GM21367 (cell line): Measurements from ENCODE around the gene WWP2.
"Not testable (repeated sequence)": the region's sequence is repeated elsewhere in the genome, so short reads cannot be mapped to it uniquely, and the experiment has no call there.

ENCODE experiments used
- ATAC-seq: cut with Tn5 transposase; IDR thresholded peaks from one replicate; pipeline ENCODE4 v1.9.1; 2021; ENCODE audit not compliant: unreplicated experiment

WWP2 gene

DNA sequence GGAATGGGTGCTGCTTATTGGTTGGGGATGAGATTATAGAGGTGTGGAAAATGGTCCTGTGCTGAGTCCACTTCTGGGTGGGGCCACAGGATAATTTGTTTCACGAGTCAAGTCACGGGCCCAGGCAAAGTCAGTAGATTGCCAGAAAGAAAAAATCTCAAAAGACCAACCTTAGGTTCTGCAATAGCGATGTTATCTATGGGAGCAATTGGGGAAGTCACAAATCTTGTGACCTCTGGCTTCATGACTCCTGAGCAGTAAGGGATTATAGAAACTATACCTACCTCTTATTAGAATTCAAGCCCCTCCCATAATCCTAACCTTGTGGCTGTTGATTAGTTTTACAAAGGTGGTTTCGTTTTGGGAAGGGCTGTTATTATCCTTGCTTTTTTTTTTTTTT is 31.4 kb downstream of the WWP2 start:
- ATAC-seq = no peak

DNA sequence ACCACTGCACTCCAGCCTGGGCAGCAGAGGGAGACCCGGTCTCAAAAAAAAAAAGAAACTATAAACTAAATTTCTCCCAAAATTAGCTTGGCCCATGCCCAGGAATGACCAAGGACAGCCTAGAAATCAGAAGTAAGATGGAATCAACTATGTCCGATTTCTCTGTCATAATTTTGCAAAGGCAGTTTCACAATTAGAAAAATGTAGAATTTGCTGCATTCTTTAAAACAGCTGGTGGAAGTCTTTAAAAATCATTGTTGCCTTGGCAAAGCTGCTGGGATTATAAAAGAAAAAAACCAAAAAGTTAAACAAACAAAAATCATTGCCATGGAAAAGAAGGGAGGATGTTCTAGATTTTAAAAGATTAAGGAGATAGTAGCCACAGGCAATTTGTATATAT is 32.4 kb downstream of the WWP2 start:
- ATAC-seq = no peak

DNA sequence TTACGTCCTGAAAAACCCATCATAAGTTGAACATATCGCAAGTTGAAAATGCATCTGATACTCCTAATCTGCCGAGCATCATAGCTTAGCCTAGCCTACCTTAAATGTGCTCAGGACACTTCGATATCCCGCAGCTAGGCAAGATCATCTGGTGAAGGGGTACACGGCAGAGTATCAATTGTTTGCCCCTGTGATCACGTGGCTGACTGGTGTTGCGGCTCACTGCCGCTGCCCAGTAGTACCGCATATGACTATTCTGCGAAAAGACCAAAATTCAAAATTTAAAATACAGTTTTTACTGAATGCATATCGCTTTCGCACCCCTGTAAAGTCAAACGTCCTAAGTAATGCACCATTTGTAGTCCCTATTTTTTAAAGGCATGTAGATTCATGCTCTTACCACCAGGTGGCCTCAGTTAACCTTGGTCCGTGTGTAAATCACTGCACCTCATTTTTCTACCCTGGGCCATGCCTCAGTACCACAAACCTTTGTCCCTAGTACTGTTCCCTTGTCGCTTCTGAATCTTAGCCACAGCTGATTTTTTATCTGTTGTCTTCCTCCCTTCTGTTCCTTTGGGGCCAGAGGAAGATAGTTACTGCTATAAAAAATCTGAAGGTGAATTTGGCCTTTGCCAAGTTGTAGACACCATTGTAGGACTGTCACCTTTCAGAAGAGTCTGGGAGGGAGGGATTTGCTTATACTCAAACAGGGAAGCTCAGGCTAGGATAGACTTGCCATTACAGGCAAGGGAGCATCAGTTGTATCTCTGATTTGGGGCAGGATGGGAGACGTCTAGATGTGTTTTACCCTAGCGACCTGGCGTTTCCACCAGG is 34.4 kb downstream of the WWP2 start:
- ATAC-seq = no peak

DNA sequence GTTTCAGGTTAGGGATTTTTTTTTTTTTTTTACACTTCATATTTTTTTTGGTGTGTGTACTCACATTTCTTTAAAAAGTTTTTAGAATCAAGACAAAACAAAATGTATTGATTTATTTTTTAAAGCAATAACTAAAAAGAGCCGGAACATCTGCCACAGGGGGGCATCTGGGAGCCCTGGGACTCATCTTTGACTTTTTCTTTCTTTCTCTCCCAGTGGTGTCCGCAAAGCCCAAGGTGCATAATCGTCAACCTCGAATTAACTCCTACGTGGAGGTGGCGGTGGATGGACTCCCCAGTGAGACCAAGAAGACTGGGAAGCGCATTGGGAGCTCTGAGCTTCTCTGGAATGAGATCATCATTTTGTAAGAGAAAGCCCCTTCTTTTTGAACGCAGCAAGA is 36.3 kb downstream of the WWP2 start:
- no peak for ATAC-seq

DNA sequence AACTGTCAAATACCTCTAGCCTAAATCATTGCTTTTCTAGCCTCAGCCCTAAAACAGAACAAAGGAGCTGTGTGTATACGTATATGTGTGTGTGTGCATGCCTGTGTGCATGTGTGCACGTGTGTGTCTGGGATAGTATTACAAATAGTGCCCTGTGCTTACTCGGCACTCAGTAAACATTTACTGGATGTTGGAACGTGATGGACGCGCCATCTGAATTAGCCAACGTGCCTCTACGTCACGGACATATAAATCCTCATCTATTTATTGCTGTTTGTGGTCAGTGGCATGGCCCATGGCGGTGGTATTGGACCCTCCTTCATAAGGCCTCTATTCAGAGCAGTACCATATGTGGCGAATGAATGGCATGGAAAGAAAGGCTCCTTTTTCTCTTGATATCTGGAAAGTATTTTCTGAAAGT is 37.5 kb downstream of the WWP2 start:
- no peak for ATAC-seq

DNA sequence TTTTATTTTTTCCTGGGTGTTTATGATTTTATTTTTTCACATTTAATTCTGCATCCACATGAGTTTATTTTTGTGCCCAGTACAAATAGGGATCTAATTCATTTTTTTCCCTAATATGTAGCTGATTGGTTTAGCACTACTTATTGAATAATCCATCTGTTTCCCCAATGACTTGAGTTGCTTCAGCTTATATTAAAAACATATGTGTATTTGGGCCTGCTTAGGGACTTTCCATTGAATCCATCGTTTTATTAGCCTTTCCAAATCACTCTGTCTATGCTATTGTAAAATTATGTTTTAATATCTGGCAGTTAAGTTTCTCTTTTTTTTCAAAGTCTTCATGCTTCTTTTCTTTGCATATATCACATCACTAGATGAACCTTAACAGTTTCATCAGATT is 42.2 kb downstream of the WWP2 start:
- ATAC-seq = no peak

DNA sequence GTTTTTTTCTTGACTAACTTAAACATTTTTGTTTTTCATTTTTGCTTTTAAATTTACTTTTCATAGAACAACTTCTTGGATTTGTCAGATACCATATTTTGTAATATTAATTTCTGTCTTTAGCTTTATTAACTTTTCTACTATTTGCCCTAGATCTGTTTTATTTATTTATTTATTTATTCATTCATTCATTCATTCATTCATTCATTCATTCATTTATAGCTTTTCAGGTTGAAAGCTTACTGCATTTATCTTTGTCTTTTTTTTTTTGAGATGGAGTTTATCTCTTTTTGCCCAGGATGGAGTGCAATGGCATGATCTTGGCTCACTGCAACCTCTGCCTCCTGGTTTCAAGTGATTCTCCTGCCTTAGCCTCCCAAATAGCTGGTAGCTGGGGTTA is 44.6 kb downstream of the WWP2 start:
- ATAC-seq = not testable (repeated sequence)

DNA sequence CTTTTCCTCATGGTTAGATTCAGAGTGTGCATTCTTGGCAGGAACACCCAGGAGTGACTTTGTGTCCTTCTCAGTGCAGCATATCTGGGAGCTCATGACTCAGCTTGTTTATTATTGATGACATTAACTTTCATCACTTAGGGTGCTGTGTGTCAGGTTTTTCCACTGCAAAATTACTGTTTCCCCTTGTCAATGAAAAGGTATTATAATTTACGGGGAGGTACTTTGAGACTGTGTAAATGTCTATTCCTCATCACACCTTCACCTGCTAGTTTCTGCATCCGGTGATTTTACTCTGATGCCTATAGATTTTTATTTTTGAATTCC is 50.5 kb downstream of the WWP2 start:
- no peak for ATAC-seq

DNA sequence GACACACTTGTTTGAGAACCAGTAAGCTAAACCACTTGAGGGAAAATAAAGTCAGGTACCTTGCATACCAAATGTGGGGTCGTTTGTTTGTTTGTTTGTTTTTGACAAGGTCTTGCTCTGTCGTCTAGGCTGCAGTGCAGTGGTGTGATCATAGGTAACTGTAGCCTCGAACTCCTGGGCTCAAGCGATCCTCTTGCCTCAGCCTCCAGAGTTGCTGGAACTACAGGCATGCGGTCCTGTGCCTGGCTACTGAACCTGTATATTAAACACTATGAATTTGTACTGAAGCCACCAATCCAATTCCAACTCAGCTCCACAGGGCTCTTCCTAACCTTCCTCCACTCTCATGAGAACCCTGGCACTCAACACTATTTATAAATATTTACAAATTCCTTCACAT is 51.9 kb downstream of the WWP2 start:
- no peak for ATAC-seq

DNA sequence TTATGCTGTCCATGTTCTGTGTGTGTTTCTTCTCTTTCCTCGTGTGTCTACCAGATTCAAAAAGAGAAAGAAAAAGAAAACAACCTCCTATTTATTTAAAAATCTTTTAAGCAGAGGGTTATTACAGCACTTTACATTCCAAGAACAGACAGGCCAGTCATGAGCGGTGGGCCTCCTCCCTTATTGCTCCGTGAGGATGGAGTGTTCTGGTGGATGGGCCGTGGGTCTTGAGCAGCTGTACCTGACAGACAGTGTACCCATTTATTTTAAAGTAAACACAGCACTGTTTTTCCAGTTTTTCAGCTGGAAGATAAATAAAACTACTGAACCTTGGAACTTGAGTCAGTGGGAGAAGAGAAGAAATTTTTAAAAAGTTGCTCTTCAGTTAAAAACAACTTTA is 52.4 kb downstream of the WWP2 start:
- ATAC-seq = no peak

DNA sequence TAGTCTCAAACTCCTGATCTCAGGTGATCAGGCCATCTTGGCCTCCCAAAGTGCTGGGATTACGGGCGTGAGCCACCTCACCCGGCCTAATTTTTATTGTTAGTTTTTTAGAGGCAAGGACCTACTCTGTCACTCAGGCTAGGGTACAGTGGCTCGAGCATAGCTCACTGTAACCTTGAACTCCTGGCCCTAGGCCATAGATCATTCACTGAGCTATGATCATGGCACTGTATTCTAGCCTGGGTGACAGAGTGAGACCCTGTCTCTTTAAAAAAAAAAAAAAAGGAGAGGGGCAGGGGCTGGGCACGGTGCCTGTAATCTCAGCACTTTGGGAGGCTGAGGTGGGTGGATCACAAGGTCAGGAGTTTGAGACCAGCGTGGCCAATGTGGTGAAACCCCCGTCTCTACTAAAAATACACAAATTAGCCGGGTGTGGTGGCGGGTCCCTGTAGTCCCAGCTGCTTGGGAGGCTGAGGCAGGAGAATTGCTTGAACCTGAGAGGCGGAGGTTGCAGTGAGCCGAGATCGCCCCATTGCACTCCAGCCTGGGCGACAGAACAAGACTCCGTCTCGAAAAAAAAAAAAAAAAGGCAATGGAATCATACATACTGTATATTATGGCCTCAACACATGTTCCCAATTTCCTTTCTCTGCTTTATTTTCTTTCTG is 53.2 kb downstream of the WWP2 start:
- not testable (repeated sequence) for ATAC-seq

DNA sequence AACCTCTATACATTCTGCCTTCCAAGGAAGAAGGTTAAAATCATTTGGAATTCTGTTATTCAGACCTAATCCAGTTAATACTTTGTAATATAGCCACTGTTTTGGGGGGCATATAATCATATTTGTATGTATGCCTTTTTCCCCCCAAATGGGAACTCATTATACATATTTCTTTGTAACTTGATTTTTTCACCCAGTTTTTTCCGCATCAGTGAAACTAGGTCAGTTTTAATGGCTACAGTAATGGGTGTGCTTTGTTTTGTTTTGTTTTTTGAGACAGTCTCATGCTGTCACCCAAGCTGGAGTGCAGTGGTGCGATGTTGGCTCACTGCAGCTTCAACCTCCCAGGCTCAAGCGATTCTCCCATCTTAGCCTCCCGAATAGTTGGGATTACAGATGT is 54.9 kb downstream of the WWP2 start:
- no peak for ATAC-seq

DNA sequence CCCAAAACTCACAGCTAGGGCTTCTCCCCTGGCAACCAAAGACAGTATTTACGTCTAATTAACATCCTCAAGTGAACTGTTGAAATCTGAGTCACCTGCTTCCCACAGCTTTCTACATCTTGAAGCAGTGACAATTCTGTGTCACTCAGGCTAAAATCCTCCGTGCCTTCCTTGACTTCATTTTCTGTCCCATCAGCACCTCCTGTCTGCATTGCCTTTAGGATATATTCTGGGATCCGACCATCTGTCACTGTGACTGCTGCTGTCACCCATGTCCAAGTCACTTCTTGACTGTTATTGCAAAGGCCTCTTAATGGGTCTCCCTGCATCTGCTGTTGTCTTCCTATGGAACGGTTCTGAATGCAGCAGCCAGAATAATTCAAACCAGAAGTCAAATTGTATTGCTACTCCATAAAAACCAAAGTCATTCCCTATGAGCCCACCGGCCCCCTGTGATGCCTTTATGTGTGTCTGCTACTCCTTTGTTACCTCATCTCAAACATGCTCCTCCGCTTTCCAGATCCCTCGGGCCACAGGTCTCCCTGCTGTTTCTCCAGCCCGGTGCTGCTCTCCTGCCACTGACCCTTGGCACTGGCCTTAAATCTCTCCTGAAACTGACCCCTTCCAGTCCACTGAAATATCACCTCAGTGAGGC is 56.9 kb downstream of the WWP2 start:
- ATAC-seq = no peak

DNA sequence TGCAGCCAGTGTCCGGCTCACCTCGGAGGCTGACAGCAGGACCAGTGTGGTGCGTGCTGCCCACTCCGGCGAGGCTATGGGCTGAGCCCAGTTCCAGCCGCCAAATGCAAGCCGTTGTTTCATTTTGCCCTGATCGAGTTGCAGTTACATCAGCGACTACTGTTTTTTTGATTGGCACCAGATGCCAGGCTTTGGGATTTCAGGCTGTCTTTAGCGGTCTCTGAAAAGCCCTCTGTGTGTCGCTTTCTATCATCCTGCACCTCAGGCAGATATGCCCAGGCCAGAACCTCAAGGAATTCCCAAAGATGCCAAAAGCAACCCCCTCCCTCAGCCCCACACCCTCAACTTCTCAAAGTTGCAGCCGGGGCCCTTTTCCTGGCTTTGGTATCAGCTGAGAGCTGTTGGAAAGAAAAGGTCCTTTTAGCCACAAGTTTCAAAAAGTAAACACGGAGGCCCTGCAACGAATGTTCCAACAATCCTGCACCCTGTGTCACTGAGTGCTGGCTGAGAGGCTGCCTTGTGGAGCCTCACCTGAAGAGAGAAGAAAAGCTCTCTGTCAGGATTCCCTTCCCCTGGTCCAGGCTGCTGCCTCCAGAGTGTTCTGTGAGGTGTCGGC is 58.9 kb downstream of the WWP2 start:
- no peak for ATAC-seq

DNA sequence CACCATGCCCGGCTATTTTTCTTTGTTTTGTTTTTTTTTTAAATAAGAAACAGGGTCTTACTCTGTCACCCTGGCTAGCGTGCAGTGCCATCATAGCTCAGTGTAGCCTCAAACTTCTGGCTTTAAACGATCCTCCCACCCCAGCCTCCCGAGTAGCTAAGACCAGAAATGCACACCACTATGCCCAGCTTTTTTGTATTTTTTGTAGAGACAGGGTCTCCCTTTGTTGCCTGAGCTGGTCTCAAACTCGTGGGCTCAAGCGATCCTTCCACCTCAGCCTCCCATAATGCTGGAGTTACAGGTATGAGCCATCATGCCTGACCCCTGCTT is 59.7 kb downstream of the WWP2 start:
- no peak for ATAC-seq

DNA sequence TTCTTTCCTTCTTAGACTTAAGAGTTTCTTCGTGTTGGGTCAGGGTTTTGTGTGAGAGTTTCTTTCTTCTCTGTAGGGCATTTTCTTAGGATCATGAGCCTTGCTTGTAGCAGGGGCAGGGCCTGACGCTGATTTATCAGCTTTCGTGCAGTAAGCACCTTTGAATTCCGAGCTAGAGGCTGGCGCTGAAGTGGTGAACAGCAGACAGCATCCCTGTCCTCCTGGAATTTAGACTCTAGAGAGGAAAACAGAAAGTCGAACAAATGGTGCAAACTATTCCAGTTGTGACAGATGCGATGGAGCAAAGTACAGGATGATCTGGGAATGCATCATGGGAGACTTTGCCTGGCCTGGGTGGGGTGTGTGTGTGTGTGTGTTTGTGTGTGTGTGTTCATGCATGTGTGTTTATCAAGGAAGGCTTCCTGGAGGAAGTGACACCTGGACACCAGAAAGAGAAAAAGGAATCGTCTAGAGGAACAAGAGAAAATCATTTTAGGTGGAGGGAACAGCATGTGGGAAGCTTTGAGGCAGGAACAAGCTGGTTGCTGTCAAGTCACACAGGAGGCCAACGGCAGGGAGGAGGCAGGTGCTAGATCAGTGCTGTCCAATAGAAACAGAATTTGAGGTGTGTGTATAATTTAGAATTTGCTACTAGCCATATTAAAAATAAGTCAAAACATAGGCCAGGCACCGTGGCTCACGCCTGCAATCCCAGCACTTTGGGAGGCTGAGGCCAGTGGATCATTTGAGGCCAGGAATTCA is 60.2 kb downstream of the WWP2 start:
- no peak for ATAC-seq

DNA sequence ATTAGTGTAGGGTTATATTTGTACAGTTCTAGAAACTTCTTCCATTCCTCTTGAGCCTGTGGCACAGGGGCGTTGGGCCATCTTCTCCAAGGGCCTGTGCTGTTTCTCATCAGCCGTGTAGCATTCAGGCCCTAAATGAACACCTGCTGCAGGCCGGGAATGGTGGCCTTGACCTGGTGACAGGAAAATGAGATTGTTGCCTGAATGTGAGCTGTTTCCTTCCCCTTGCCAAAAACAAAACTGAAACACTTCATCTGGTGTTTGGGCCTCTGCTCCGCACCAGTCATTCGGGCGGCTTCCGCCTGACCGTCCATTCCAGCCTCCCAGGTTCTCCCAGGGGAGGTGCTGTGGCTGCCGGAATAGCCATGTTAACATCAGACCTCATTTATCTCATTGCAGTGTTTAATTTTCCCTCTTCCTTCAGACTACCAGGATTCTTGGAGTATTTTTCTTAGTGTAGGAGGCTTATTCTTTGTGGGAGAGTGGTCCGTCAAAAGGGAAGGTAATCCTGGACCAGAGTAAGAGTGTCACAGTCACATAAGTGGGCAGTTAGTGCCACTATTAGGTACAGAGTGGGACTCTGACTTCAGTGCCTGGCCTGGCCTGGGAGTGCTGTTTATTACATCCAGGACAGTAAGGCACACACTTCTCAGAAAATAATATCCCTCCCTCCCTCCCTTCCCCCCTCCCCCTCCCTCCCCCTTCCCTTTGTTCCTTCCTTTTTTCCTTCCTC is 61.9 kb downstream of the WWP2 start:
- peak; percentile 82 for ATAC-seq

DNA sequence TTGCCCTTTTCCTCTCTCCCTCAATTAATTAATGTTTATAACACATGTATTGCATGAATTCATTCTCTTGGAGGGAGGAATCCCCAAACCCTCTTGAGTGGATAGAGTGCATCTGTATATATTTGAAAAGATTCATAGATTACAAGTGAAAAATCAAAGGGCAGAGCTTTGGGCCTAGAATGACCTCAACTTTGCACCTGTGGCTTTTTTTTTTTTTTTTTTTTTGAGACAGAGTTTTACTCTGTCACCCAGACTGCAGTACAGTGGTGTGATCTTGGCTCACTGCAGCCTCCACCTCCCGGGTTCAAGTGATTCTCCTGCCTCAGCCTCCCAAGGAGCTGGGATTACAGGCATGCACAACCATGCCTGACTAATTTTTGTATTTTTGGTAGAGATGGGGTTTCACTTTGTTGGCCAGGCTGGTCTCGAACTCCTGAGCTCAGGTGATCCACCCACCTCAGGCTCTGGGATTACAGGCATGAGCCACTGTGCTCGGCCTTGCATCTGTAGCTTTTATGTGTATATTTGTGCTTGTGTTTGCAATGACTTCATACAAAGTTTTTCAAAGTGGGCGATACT is 62.5 kb downstream of the WWP2 start:
- not testable (repeated sequence) for ATAC-seq

DNA sequence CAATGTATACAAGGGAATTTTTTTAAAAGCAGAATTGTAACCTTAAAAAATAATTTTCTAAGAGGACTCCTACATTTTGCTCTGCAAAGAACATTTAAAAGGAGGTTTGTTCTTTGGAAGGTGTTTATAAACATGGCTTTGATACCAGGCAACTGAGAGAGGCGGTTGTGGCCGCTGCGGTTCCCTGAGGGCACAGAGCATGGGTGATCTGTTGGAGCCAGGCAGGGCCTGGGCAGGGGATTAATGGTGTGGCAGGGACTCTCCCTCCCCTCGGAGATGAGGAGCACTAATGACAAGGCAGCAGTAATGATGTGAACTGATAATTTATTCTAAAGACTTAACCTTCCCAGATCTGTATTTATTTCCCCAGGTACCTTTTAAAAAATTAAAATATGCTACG is 65.4 kb downstream of the WWP2 start:
- no peak for ATAC-seq

DNA sequence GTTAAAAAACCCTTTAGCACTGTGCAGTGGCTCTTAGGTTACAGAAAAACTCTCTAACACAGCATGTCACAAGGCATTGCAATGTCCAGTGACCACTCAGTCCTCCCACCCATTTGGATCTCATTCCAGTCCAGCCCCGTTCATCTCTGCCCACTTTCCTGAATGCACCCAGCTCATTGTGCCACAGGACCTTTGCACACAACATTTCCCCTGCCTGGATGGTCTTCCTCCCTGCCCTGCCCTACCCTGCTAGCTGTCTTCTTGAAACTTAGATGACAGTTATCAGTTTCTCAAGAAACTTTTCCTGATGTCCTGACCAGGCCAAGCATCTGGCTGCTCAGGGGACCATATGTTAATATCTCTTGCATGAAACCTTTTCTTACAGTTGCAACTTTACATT is 67.2 kb downstream of the WWP2 start:
- ATAC-seq = no peak
